Upper lobe of left lung (tissue), 6 donors: ENCODE data around the gene LIME1. TPM values are rescaled to one million over a fixed set of nuclear protein-coding genes. Genes with fewer than 3 reads are reported as not detected.

ENCODE experiments used
- ATAC-seq, 2 donors: fragments of 200-7000 bp; cut with Tn5 transposase; one replicate each; pipeline ENCODE4 v1.9.1; 2022; ENCODE audit warnings: mild to moderate bottlenecking in 2 of 2, moderate library complexity in 2 of 2; ENCODE audit not compliant: low FRiP score in 2 of 2
- DNase-seq, 2 donors: peaks; one replicate each; pipeline ENCODE4 v3.0.0-alpha.2; 2019 to 2020
- H3K27ac ChIP-seq, 4 donors: fragments of 200-600 bp; sonication (generic); one replicate each; pipeline ENCODE4 v1.5.1; 2016 to 2019
- H3K27me3 ChIP-seq, 4 donors: fragments of 200-600 bp; sonication (generic); one replicate each; pipeline ENCODE4 v1.5.1; 2017 to 2019
- H3K36me3 ChIP-seq, 4 donors: fragments of 200-600 bp; sonication (generic); one replicate each; pipeline ENCODE4 v1.5.1; 2016 to 2019
- H3K4me1 ChIP-seq, 4 donors: fragments of 200-600 bp; sonication (generic); one replicate each; pipeline ENCODE4 v1.5.1; 2018 to 2019
- H3K4me3 ChIP-seq, 4 donors: fragments of 200-600 bp; sonication (generic); one replicate each; pipeline ENCODE4 v1.5.1; 2017 to 2019; ENCODE audit warnings: mild to moderate bottlenecking in 2 of 4, moderate library complexity in 1 of 4
- H3K9me3 ChIP-seq, 4 donors: fragments of 200-600 bp; sonication (generic); one replicate each; pipeline ENCODE4 v1.5.1; 2018 to 2019
- CTCF ChIP-seq, 6 experiments: fragments of 450-650 bp in 4 of 6; fragments of 200-600 bp in 2 of 6; sonication (generic) in 2 of 6; IDR thresholded peaks; one replicate each; pipeline ENCODE4 v1.5.1; 2016 to 2019; ENCODE audit warnings: antibody characterized with exemption in 6 of 6
- EP300 ChIP-seq, 4 donors: sonication (generic); formaldehyde crosslinking; IDR thresholded peaks; one replicate each; pipeline ENCODE4 v1.5.1; 2017; ENCODE audit warnings: antibody characterized with exemption in 4 of 4, control low read depth in 2 of 4
- POLR2A ChIP-seq, 4 donors: fragments of 450-650 bp; IDR thresholded peaks; one replicate each; pipeline ENCODE4 v1.5.1; 2016 to 2017; ENCODE audit warnings: antibody characterized with exemption in 4 of 4, mild to moderate bottlenecking in 2 of 4
- POLR2AphosphoS5 ChIP-seq, 2 donors: sonication (generic); formaldehyde crosslinking; IDR thresholded peaks; one replicate each; pipeline ENCODE4 v1.5.1; 2017; ENCODE audit warnings: antibody characterized with exemption in 2 of 2
- WGBS, 2 donors: methylation state at CpG; one replicate each; pipeline ENCODE4 v1.1.5; 2017 to 2018; 5-methylcytosine and 5-hydroxymethylcytosine counted together
- total RNA-seq, 6 donors: library from RNA; depleted of rRNA in 4 of 6; stranded (reverse); fragments of >200 nt in 4 of 6; gene quantifications; one replicate each; pipeline versions ENCODE4 v1.1.0 to v1.2.1, GENCODE V29; 2016 to 2021
- donor health status: DM: no; HTN: no; CAD: no; lungs with moderate emphysema.
- donor health status: DM: no; HTN: yes; CAD: no; lungs with severe emphysema.

The LIME1 gene
- total RNA-seq, 6 donors from 2014 or later = 12.4 to 51.3 (median 15.3) TPM

DNA sequence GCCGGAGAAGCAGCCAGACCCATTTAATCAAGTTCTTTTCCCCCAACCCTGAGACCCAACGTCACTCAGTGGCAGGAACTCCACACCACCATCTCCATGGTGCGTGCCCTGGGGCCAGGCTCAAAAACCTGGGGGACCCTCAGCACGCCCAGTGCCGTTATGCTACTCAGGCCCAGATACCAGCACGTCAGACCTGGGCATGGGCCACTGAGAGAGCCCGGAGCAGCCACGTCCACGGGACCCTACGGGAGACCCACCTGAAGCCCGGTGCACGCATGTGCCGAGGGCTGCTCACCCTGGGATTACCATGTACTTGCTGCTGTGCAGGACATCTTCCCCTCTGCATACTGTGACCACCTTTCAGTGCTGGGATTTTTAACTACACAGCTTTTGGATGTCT is 16.9 kb downstream of the LIME1 start:
- TF ChIP-seq EP300 (IDR thresholded peaks at IDR 0.05) (no peak), POLR2A (IDR thresholded peaks at IDR 0.05) (no peak), CTCF (IDR thresholded peaks at IDR 0.05) (no peak), POLR2AphosphoS5 (IDR thresholded peaks at IDR 0.05) (no peak)
- Histone ChIP-seq H3K27ac (no peak overlapping the region), H3K9me3 (no peaks in the 10 kb centered on the region), H3K4me1 (no peaks in the 10 kb centered on the region), H3K36me3 (peaks cover 0 to 19% (median 3%) of the 10 kb centered on the region in 4 donors), H3K4me3 (no peak overlapping the region), H3K27me3 (no peaks in the 10 kb centered on the region)
- DNase-seq (no peak), ATAC-seq (no peak)
- 91 to 92% methylated on average over 10 to 12 of the region's 13 CpGs for WGBS, 2 donors

DNA sequence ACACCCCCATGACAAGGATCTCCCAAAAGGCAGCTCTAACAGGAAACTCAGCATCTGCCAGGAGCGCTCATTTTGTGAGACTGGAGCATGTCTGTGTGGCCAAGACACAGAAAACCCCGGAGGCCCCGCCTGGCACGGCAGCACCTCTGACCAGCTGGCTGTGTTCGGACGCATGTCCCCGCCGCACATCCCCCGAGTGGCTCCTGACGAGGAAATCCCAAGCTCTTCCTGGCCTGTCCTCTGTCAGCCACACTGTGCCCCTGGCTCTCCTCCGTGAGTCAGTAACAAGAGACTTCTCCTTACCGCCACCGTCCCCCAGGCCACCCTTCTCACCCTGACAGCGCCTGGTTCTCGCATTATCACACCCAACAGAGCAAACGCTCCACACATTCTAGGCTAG is 17.5 kb downstream of the LIME1 start:
- no peak for ATAC-seq
- TF ChIP-seq CTCF (IDR thresholded peaks at IDR 0.05) (no peak), POLR2A (IDR thresholded peaks at IDR 0.05) (no peak), POLR2AphosphoS5 (IDR thresholded peaks at IDR 0.05) (no peak), EP300 (IDR thresholded peaks at IDR 0.05) (no peak)

DNA sequence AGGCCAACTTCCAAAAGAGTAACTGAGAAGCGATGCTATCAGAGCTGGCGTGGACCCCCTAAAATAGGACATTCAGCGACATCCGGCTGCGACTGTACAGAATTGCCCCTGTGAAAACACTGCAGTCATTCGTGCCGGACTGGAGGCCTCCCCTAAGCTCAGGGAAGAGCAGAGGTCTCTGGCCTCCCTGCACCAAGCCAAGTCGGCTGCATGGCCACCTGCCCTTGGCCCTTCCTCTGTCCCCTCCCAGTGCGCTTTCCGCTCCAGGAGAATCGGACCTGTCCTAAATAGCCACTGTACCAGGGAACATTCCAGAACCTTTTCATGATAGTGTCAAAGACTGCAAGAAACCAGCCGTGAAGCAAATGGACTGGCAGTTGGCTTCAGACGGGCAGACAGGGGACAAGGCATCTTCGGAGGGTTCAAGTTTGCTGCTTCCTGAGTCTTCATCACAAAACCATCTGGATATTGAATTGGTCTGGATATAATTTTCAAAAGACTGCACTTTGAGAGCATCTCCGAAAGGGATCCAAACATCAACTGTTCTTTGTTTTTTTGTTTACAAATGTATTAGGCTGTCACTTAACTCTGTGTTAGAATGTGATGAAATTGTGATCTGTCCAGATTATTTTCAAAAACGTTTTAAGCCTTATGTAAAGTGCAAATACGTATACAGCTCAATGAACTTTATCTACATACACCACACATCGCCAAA is 19.6 kb downstream of the LIME1 start:
- DNase-seq (no peak), ATAC-seq (no peak)
- WGBS, 2 donors = 85 to 86% methylated on average over 18 of the region's 18 CpGs
- H3K27ac ChIP-seq = no peak overlapping the region
- H3K9me3 ChIP-seq = no peaks in the 10 kb centered on the region
- no peak overlapping the region for H3K4me3 ChIP-seq
- no peak for TF ChIP-seq POLR2A (IDR thresholded peaks at IDR 0.05)
- no peak for TF ChIP-seq POLR2AphosphoS5 (IDR thresholded peaks at IDR 0.05)
- TF ChIP-seq EP300 (IDR thresholded peaks at IDR 0.05) = no peak
- no peak for TF ChIP-seq CTCF (IDR thresholded peaks at IDR 0.05)
- no peaks in the 10 kb centered on the region for H3K4me1 ChIP-seq
- H3K36me3 ChIP-seq = peaks cover 0 to 12% (median 3%) of the 10 kb centered on the region in 4 donors
- no peaks in the 10 kb centered on the region for H3K27me3 ChIP-seq

More for the DNA sequence above, 17.5 kb downstream of the LIME1 start:
- H3K9me3 ChIP-seq = no peaks in the 10 kb centered on the region
- H3K36me3 ChIP-seq = peaks cover 0 to 19% (median 3%) of the 10 kb centered on the region in 4 donors
- no peaks in the 10 kb centered on the region for H3K4me1 ChIP-seq
- no peak overlapping the region for H3K4me3 ChIP-seq
- no peaks in the 10 kb centered on the region for H3K27me3 ChIP-seq
- DNase-seq = no peak
- no peak overlapping the region for H3K27ac ChIP-seq
- 83 to 89% methylated on average over 10 to 16 of the region's 16 CpGs for WGBS, 2 donors

DNA sequence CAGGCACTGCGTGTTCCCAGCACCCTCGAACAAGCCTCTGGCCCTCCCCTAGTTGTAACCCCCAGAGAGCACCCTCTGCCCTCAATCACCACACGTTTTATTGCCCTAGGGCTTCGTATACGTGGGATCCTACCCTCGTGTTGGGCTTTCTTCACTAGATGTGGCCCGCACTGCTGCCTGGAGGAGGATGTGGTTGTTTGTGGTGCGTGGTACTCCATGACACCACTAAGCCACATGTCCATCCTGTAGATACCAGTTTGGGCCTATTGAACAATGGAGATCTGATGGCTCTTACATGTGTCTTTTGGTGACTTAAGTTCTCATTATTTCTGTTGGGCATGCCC is 20.2 kb downstream of the LIME1 start:
- WGBS, 2 donors = 59 to 68% methylated on average over 8 of the region's 8 CpGs
- no peak for ATAC-seq

More for the DNA sequence above, 20.2 kb downstream of the LIME1 start:
- H3K36me3 ChIP-seq = peaks cover 0 to 13% (median 3%) of the 10 kb centered on the region in 4 donors
- H3K4me1 ChIP-seq = no peaks in the 10 kb centered on the region
- H3K27me3 ChIP-seq = no peaks in the 10 kb centered on the region
- no peaks in the 10 kb centered on the region for H3K9me3 ChIP-seq
- DNase-seq = no peak
- H3K27ac ChIP-seq = no peak overlapping the region
- H3K4me3 ChIP-seq = no peak overlapping the region
- no peak for TF ChIP-seq POLR2A (IDR thresholded peaks at IDR 0.05)
- TF ChIP-seq EP300 (IDR thresholded peaks at IDR 0.05) = no peak
- no peak for TF ChIP-seq POLR2AphosphoS5 (IDR thresholded peaks at IDR 0.05)
- no peak for TF ChIP-seq CTCF (IDR thresholded peaks at IDR 0.05)
